Type B pancreatic cell (in vitro differentiated cells): Measurements from ENCODE around the gene BTD. TPM values are rescaled to one million over a fixed set of nuclear protein-coding genes. Genes with fewer than 3 reads are reported as not detected.

Source experiments
- DNase-seq: peaks from one replicate; pipeline ENCODE4 v3.0.0; 2021; ENCODE audit warnings: mixed read lengths; ENCODE audit not compliant: unreplicated experiment; ENCODE audit errors: extremely low spot score
- H3K27ac Mint-ChIP-seq: 2 replicates; pipeline ENCODE4 v1.8.0; 2021; ENCODE audit warnings: mild to moderate bottlenecking, mixed read lengths
- H3K27me3 Mint-ChIP-seq: 2 replicates; pipeline ENCODE4 v1.8.0; 2021; ENCODE audit warnings: mixed read lengths
- H3K36me3 Mint-ChIP-seq: 2 replicates; pipeline ENCODE4 v1.8.0; 2021; ENCODE audit warnings: mixed read lengths
- H3K4me1 Mint-ChIP-seq: one replicate; pipeline ENCODE4 v1.8.0; 2021; ENCODE audit warnings: mixed read lengths; ENCODE audit not compliant: unreplicated experiment
- H3K4me3 Mint-ChIP-seq: 2 replicates; pipeline ENCODE4 v1.8.0; 2021; ENCODE audit warnings: mild to moderate bottlenecking, mixed read lengths
- H3K9me3 Mint-ChIP-seq: 2 replicates; pipeline ENCODE4 v1.8.0; 2021; ENCODE audit warnings: mixed read lengths
- CTCF ChIP-seq: fragments of 200-600 bp; sonication (generic); conservative IDR thresholded peaks from 2 replicates; pipeline ENCODE4 v1.5.0; 2021; ENCODE audit warnings: antibody characterized with exemption, mild to moderate bottlenecking
- total RNA-seq: library from RNA; stranded (reverse); gene quantifications from 2 replicates; pipeline ENCODE4 v1.2.1, GENCODE V29; 2021; ENCODE audit warnings: low replicate concordance

Gene BTD
- total RNA-seq, 1 donor from 2014 or later, result 12.2 TPM

GRCh38 chr3:15638891-15639262 is 37.3 kb downstream of the BTD start:
- Mint-ChIP-seq H3K4me1 (peaks cover 12% of the 10 kb centered on the region), H3K9me3 (no peaks in the 10 kb centered on the region), H3K27me3 (no peaks in the 10 kb centered on the region), H3K27ac (no peak overlapping the region), H3K4me3 (no peak overlapping the region), H3K36me3 (peaks cover 8% of the 10 kb centered on the region)
- no peak for TF ChIP-seq CTCF
- DNase-seq, result no peak

GRCh38 chr3:15645246-15645645 is 43.7 kb downstream of the BTD start:
- Mint-ChIP-seq H3K4me3 (no peak overlapping the region), H3K9me3 (no peaks in the 10 kb centered on the region), H3K27me3 (no peaks in the 10 kb centered on the region), H3K4me1 (peaks cover 9% of the 10 kb centered on the region), H3K36me3 (peaks cover 8% of the 10 kb centered on the region), H3K27ac (no peak overlapping the region)
- DNase-seq, result no peak
- TF ChIP-seq CTCF, result no peak

GRCh38 chr3:15645740-15646501 is 44.4 kb downstream of the BTD start:
- no peaks in the 10 kb centered on the region for H3K27me3 Mint-ChIP-seq
- H3K4me3 Mint-ChIP-seq, result no peak overlapping the region
- H3K36me3 Mint-ChIP-seq, result peaks cover 8% of the 10 kb centered on the region
- no peak for DNase-seq
- H3K9me3 Mint-ChIP-seq, result no peaks in the 10 kb centered on the region
- H3K27ac Mint-ChIP-seq, result no peak overlapping the region
- H3K4me1 Mint-ChIP-seq, result peaks cover 9% of the 10 kb centered on the region
- TF ChIP-seq CTCF, result no peak

GRCh38 chr3:15646851-15647511 is 45.4 kb downstream of the BTD start:
- TF ChIP-seq CTCF, result no peak
- H3K27me3 Mint-ChIP-seq, result no peaks in the 10 kb centered on the region
- H3K27ac Mint-ChIP-seq, result no peak overlapping the region
- no peaks in the 10 kb centered on the region for H3K9me3 Mint-ChIP-seq
- H3K36me3 Mint-ChIP-seq, result peaks cover 2% of the 10 kb centered on the region
- no peak for DNase-seq
- no peak overlapping the region for H3K4me3 Mint-ChIP-seq
- H3K4me1 Mint-ChIP-seq, result peaks cover 15% of the 10 kb centered on the region

- Mint-ChIP-seq H3K9me3 (no peaks in the 10 kb centered on the region), H3K27ac (no peak overlapping the region), H3K4me3 (no peak overlapping the region), H3K36me3 (no peaks in the 10 kb centered on the region), H3K4me1 (peaks cover 15% of the 10 kb centered on the region), H3K27me3 (no peaks in the 10 kb centered on the region)
- no peak for DNase-seq
- no peak for TF ChIP-seq CTCF
Measured at GRCh38 chr3:15647611-15648167, 46.1 kb downstream of the BTD start.
